Measurements from ENCODE around the gene AGBL3. TPM values are rescaled to one million over a fixed set of nuclear protein-coding genes. Genes with fewer than 3 reads are reported as not detected.
A peak's percentile ranks its signal among the peaks of the same experiment; 100 is the strongest.

Gene AGBL3
- total RNA-seq, 4 donors from 2014 or later: 0.49 to 2.4 (median 0.94) TPM; not detected in 1

- Histone ChIP-seq H3K36me3 (peaks cover 54% of the 10 kb centered on the region), H3K4me3 (no peak overlapping the region), H3K9me3 (peaks cover 50% of the 10 kb centered on the region), H3K27me3 (no peaks in the 10 kb centered on the region), H3K27ac (no peak overlapping the region), H3K4me1 (no peaks in the 10 kb centered on the region)
- peak in 1 of 2 donors; percentile 37 for DNase-seq (ENCODE audit: low spot score in 2 of 2)
- TF ChIP-seq POLR2A (IDR thresholded peaks at IDR 0.05): no peak
- WGBS: 96% methylated on average over 28 of the region's 31 CpGs
These were observed 195.8 kb downstream of the AGBL3 start for GRCh38 chr7:135181929-135182678.

DNA sequence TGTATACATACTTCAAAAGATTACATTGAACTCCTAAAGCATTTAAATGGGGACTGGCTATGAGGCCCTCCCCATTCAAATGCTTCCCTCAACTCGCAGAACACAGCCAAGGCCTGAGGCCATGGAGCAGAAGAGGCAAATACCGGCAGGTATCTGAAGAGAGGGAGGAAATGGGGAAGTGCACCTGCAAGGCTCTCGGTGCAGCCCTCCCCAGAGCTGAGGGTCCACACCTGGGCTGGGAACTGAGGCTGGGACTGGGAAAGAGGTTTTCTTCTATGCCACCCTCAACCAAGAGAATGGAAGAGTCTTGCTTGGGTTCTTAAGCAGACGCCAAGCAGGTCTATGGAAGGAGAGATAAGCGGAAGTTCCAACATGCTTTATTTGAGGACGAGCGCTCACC is 197.2 kb downstream of the AGBL3 start:
- Histone ChIP-seq H3K27ac (no peak overlapping the region), H3K27me3 (no peaks in the 10 kb centered on the region), H3K9me3 (peaks cover 50% of the 10 kb centered on the region), H3K36me3 (peaks cover 66% of the 10 kb centered on the region), H3K4me3 (no peak overlapping the region), H3K4me1 (no peaks in the 10 kb centered on the region)
- TF ChIP-seq POLR2AphosphoS5 (IDR thresholded peaks at IDR 0.05) (no peak), POLR2A (IDR thresholded peaks at IDR 0.05) (no peak), EP300 (IDR thresholded peaks at IDR 0.05) (no peak)
- TF ChIP-seq, protein P1, sequence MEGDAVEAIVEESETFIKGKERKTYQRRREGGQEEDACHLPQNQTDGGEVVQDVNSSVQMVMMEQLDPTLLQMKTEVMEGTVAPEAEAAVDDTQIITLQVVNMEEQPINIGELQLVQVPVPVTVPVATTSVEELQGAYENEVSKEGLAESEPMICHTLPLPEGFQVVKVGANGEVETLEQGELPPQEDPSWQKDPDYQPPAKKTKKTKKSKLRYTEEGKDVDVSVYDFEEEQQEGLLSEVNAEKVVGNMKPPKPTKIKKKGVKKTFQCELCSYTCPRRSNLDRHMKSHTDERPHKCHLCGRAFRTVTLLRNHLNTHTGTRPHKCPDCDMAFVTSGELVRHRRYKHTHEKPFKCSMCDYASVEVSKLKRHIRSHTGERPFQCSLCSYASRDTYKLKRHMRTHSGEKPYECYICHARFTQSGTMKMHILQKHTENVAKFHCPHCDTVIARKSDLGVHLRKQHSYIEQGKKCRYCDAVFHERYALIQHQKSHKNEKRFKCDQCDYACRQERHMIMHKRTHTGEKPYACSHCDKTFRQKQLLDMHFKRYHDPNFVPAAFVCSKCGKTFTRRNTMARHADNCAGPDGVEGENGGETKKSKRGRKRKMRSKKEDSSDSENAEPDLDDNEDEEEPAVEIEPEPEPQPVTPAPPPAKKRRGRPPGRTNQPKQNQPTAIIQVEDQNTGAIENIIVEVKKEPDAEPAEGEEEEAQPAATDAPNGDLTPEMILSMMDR (IDR thresholded peaks at IDR 0.05): no peak
- WGBS: 85% methylated on average over 7 of the region's 7 CpGs
- peak in 1 of 2 donors; percentile 26 for DNase-seq (ENCODE audit: low spot score in 2 of 2)

- Histone ChIP-seq H3K4me1 (peaks cover 6% of the 10 kb centered on the region), H3K27me3 (no peaks in the 10 kb centered on the region), H3K9me3 (peaks cover 45% of the 10 kb centered on the region), H3K4me3 (no peak overlapping the region), H3K27ac (no peak overlapping the region), H3K36me3 (peaks cover 74% of the 10 kb centered on the region)
- 96% methylated on average over 4 of the region's 5 CpGs for WGBS
- peak in 1 of 2 donors; percentile 48 for DNase-seq (ENCODE audit: low spot score in 2 of 2)
- no peak for TF ChIP-seq POLR2A (IDR thresholded peaks at IDR 0.05)
These were observed 198.0 kb downstream of the AGBL3 start for GRCh38 chr7:135184254-135184841.

Other genes starting within 250 kb of the AGBL3 start
- gene CALD1, start 206.9 kb upstream of the AGBL3 start, total RNA-seq: 100 to 1,000 TPM in 1 of 4 donors, 10 to 100 TPM in 3; 53.6 to 116 (median 83.2) TPM
- 10 to 100 TPM in 1 of 4 donors, 1 to 10 TPM in 3; 2.7 to 11.0 (median 4.7) TPM for gene TMEM140, start 161.6 kb downstream of the AGBL3 start, total RNA-seq
- gene CYREN, start 184.2 kb downstream of the AGBL3 start, total RNA-seq: 10 to 100 TPM; 25.2 to 40.0 (median 32.4) TPM
- 10 to 100 TPM; 18.1 to 38.9 (median 29.4) TPM for gene WDR91, start 225.0 kb downstream of the AGBL3 start, total RNA-seq
- gene STRA8, start 247.3 kb downstream of the AGBL3 start, total RNA-seq: 1 to 10 TPM in 1 of 4 donors, not detected in 3; 6.8 TPM

Data from suprapubic skin (tissue), 4 donors.